Measurements from ENCODE around the gene NBAS.

- TF ChIP-seq EZH2phosphoT487 (IDR thresholded peaks at IDR 0.05; ENCODE audit: borderline replicate concordance, low read depth), result no peak
- no peak for TF ChIP-seq CTCF (IDR thresholded peaks at IDR 0.05)
These were observed 433.3 kb downstream of the NBAS start for GRCh38 chr2:15127876-15128275.

Data from SK-N-SH (cell line).